Sigmoid colon (tissue), 4 donors: ENCODE data around the gene MEIOB.

Source experiments
- CTCF ChIP-seq, 4 experiments: fragments of 450-650 bp in 3 of 4; fragments of 200-600 bp in 1 of 4; IDR thresholded peaks; one replicate each; pipeline ENCODE4 v1.5.1; 2016 to 2019; ENCODE audit warnings: antibody characterized with exemption in 4 of 4, mild to moderate bottlenecking in 3 of 4, moderate library complexity in 2 of 4
- EP300 ChIP-seq, 4 donors: sonication (generic); formaldehyde crosslinking; IDR thresholded peaks; one replicate each; pipeline ENCODE4 v1.6.1; 2017; ENCODE audit warnings: antibody characterized with exemption in 4 of 4
- POLR2A ChIP-seq, 2 donors: fragments of 450-650 bp; IDR thresholded peaks; one replicate each; pipeline ENCODE4 v1.6.1; 2016; ENCODE audit warnings: antibody characterized with exemption in 2 of 2, mild to moderate bottlenecking in 2 of 2, moderate library complexity in 2 of 2
- POLR2AphosphoS5 ChIP-seq, 4 donors: sonication (generic); formaldehyde crosslinking; IDR thresholded peaks; one replicate each; pipeline ENCODE4 v1.6.1; 2017; ENCODE audit warnings: antibody characterized with exemption in 4 of 4

GRCh38 chr16:1816396-1817275 lies 55.3 kb downstream of the MEIOB start:
- no peak for TF ChIP-seq CTCF (IDR thresholded peaks at IDR 0.05)
- no peak for TF ChIP-seq POLR2A (IDR thresholded peaks at IDR 0.05)
- no peak for TF ChIP-seq EP300 (IDR thresholded peaks at IDR 0.05)
- TF ChIP-seq POLR2AphosphoS5 (IDR thresholded peaks at IDR 0.05): no peak
